Right renal pelvis (tissue), 4 donors: ENCODE results near the gene GTPBP6. TPM values are rescaled to one million over a fixed set of nuclear protein-coding genes. Genes with fewer than 3 reads are reported as not detected.
A peak's percentile ranks its signal among the peaks of the same experiment; 100 is the strongest.
"Not testable (repeated sequence)": the region's sequence is repeated elsewhere in the genome, so short reads cannot be mapped to it uniquely, and the experiment has no call there.

ENCODE experiments used
- DNase-seq, 4 donors: peaks; one replicate each; pipeline ENCODE4 v3.0.0-alpha.2; 2013; ENCODE audit warnings: low read depth in 4 of 4, low spot score in 3 of 4, missing footprints in 1 of 4
- polyA plus RNA-seq, 4 donors: library from polyadenylated mRNA; unstranded; fragments of 120-200 nt; gene quantifications; one replicate each; pipeline ENCODE4 v1.2.1, GENCODE V29; 2013; ENCODE audit not compliant: insufficient read length in 4 of 4

The GTPBP6 gene
- polyA plus RNA-seq, 4 donors = 42.0 to 55.1 (median 45.0) TPM

DNA sequence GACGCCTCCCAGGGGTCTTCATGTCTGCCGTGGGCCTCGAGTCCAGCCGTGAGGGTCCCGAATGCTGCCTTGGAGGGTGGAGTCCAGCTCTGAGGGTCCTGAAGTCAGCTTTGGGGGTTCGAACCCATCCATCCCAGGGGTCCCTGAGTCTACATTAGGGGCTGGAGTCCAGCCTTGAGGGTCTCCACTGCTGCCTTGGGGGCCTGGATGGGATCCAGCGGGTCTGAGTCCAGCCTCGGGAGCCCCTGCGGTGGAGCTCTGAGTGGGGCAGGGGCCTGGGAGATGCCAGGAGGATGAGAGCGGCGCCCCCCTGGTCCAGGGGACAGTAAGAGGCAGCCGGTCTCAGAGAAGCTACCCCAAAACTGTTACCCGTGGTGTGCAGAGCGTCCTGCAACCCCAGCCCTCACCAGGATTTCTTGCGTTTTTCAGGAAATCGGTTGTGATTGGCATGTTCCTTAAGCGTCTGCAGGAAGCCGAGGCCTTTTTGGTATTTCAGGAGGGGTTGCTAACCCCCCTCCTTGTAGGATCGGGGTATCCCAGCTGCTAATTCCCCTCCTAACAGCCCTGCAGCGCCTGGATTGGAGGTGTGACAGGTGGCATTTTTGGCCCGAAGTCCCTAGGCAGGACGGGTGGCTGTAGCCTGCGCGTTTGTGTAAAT lies 1.7 kb upstream of the GTPBP6 start:
- DNase-seq = no peak

DNA sequence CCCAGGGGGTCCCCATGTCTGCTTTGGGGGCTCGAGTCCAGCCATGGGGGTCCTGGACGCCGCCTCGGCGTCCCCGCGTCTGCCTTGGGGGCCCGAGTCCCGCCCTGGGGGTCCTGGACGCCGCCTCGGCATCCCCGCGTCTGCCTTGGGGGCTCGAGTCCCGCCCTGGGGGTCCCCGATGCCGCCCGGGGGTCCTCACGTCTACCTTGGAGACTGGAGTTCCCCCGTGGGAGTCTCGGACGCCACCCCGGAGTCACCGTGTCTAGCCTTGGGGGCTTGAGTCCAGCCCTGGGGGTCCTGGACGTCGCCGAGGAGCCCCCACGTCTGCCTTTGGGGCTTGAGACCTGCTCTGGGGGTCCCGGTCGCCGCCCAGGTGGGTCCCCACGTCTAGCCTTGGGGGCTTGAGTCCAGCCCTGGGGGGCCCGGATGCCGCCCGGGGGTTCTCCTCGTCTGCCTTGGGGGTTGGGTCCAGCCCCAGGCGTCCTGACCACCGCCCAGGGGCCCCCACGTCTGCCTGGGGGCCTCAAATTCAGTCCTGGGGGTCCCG lies 1.1 kb upstream of the GTPBP6 start:
- no peak for DNase-seq

DNA sequence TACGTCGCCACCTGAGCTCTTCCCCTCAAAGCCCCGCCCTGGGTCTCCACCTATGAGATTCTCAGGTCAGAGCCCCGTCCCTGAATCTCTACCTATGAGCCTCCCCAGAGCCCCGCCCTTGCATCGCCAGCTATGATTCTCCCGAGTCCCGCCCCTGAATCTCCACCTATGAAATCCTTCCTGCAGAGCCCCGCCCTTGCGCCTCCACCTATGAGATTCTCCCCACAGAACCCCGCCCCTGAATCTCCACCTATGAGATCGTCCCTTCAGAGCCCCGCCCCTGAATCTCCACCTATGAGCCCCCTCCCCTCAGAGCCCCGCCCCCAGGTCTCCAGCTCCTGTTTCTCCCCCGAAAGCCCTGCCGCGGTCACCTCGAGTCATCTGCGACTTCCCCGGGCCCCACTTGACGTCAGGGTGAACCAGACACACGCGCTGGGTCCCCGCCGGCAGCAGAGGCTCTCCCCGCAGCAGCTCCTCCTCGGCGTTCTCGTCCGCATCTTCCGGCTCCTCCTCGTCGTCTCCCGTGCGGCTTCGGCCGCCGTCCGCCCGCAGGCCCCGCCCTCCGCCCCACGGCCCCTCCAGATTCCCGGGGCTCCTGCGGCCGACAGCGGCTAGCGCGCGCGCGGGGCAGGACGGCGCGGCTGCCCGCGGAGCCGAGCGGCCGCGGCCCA lies 393 bp downstream of the GTPBP6 start:
- peak; percentile 82 to 96 (median 94) for DNase-seq

DNA sequence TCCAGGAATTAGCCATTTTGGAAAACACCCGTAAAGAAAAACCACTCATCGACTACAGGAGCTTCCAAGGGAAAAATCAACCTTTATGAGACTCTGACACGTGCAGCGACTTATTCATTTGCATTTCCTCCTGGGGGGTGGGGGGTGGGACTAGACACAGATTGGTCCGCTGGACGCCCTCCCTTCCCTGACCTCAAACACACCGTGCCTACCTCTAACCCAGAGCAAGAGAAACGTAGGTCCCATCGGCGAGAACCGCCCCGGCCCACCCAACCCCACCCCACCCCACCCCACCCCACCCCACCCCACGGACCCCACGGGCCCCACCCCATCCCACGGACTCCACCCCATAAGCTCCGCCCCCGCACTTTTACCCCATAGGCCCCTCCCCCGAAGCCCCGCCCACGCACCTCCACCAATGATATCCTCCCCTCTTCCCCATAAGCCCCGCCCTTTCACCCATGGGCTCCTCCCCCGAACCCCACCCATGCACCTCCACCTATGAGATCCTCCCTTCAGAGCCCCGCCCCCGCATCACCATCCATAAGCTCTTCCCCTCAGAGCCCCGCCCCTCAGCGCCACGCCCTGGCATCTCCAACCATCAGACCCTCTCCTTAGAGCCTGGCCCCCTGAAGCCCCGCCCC lies 1.1 kb downstream of the GTPBP6 start:
- no peak for DNase-seq

DNA sequence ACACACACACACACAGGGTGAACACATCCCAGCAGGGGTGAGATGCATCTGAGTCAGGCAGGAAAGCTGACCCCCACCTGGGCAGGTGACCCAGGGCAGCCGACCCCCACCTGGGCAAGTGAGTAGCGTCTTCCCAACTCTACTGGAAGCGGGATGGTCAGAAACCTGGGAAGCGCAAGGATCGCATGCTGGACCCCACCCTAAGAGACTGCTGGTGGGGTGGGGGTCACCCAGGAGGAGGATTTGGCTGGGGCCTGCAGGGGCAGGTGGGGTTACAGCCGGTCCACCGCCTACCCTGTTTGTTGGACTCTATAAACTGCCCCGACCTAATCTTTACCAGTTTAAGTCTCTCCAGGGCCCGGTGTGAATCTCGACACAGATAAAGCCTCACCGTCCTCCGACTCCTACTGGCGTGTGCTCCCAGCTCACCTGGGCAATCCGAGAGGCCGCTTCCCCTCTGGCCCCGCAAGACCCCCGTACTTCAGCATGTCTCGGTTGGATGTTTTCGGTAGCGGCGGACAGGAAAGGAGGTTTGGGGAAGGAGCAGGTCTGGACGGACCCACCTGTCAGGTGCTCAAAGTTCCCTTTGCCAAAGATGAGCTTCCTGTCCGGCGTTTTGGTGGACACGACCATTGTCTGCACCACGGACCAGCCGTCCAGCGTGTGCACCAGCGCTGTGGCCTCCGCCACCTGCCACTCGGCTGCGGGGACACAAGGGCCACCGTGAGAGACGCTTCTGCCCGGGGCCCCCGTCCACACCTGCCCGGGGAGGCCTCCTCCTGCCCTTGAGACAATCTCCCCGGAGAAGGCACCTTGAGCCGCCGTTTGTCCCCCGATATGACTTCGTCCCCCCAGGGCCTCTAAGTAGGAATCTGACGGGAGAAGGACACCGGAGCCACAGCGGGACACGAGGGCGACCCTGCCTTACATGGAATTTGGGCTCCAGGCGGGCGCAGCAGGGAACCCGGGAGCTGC lies 2.0 kb downstream of the GTPBP6 start:
- DNase-seq = no peak

DNA sequence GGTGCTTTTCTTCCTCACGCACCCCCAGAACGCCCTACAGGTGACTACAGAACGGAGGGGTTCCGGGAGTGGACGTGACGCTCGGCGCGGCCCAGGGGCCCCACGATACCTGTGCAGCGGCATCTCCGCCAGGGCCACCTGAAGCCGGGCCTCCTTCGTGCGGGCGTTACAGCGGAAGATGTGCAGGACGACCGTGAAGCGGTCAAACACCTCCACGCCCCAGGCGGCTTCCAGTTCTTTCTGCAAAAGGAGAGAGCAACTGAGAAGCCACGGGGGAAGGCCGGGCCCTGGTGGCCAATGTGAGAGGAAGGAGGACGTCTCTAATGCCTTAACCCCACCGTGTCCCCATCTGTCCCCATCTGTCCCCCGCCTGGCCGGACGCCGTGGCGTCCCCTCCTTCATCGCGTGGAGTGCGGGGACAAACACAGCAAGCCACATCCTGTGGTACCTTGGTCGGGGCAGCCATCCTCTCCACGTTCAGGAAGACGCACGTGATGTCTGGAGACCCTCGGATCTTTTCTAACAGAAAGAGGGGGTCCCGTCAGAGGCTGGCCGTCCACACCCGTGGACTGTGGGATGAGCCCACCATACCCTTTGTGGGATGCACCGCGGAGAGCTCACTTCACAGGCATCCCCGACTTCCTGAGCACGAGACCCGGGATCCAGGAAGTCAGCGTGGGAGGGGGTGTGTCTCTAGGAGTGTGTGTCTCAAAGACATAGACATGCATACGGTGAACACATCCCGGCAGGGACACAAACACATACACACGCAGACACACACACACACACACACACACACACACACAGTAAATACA lies 3.6 kb downstream of the GTPBP6 start:
- no peak for DNase-seq

DNA sequence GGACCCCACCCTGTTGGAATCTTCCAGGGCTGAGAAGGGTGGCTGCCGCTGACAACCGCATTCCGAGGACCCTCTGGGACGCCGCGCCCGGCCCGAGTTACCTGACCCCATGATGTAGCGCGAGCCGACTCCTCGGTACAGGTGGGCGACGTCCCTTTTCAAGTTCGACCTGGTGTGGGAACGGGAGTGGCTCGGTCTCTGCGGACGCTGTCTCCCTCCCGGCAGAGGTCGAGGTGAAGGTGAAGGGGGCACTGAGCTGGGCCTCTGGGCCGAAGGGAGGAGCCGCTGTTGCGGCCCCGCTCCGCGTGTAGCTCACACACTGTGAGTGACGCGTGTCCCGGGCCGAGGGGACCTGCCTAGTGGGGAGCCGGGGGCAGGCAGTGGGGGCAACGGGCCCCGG lies 4.5 kb downstream of the GTPBP6 start:
- no peak for DNase-seq

DNA sequence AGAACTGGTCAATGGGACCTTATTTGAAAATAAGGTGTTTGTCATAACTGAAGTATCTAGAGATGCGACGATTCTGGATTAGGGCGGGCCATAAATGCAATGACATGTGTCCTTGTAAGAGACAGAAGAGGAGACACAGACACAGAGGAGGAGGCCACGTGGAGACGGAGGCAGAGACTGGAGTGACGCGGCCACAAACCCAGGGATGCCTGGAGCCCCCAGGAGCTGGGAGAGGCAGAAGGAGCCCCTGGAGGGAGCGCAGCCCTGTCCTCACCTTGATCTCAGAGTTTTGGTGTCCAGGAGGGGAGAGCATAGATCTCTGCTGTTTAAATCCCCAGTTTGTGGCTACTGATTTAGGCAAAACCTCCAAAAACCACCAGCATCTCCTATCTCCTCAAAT lies 5.0 kb downstream of the GTPBP6 start:
- no peak for DNase-seq

DNA sequence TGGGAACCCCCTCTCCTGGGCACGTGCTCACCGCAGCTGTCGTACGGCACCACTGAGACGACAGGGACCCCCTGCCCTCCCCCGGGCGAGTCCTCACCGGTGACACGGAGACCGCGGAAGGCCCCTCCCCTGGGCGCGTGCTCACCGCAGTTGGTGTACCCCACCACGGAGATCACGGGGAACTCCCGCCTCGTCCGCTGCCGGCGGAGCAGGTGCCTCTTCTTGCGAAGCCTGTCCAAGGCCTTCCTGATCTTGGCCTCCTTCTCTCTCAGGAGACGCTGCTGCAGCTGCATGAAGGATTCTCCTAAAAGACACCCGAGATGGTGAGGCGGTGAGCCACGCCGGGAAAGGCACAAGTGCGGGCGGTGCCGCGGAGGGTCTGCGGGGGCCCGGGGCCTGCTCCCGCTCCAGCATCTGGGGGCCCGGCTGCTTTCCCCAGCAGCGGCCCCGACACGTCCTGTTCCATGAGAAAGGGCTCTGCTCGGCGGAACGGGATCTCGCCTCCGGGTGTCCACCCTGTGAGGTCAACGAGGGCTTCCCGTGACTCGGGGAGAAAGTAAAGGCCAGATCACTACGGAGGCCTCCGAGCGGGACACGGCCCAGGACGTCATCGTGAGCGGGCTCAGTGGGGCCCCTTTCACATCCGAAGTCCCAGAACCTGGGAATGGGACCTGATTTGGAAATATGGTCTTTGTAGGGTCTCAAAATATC lies 5.8 kb downstream of the GTPBP6 start:
- no peak for DNase-seq

DNA sequence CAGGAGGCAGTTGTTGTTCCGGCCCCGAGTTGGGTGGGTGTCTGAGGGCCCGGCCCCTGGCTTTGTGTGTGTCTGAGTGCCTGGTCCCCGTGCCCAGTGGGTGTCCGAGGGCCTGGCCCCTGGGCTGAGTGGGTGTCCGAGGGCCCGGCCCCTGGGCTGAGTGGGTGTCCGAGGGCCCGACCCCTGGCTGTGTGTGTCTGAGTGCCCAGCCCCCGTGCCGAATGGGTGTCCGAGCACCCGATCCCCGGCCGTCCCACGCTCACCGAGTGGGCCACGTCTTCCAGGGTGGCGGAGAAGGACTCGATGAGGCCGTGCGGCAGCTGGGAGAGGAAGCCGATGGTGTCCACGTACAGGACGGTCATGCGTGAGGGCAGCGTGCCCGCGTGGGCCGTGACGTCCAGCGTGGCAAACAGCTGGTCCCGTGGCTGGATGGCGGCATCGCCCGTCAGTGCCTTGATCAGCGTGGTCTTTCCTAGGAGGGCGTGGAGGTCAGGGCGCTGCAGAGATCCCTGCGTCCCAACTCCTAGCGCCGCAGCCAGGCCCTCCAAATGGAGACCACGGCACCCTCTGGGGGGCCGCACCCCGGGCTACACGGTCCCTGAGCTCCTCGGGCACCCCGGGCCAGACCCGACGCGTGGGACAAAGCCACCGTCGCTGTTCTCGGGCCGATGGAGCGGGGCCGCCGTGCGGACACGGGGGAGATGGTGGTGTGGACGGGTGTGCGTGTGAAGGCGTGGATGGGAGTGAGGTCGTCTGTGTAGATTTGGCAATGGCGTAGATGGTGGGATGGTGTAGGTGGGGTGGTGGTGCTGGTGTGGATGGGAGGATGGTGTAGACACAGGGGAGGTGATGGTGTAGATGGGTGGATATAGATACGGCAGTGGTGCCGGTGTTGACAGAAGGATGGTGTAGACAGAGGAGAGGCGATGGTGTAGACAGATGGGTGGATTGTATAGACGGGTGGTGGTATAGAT lies 7.2 kb downstream of the GTPBP6 start:
- DNase-seq = no peak

DNA sequence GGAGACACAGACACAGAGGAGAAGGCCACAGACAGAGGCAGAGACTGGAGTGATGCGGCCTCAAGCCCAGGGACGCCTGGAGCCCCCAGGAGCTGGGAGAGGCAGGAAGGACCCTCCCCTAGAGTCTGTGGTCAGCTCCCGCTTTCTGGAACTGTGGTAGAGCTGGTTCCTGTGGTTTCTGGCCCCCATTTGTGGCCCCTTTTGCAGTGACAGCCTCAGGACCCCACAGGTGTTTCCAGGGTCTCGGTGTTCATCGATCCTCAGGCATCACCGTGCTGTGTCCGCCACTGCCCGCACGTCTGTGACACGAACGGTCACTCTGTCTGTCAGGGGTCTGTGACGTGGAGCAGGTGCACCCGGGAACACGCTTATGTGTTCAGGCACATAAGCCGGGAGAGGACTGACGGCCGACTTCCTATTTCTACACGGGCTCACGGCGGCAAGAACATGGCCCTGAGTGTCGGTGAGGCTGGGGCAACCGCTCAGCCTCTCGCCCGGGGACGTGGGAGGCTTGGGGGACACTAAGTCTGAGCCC lies 7.9 kb downstream of the GTPBP6 start:
- no peak for DNase-seq

DNA sequence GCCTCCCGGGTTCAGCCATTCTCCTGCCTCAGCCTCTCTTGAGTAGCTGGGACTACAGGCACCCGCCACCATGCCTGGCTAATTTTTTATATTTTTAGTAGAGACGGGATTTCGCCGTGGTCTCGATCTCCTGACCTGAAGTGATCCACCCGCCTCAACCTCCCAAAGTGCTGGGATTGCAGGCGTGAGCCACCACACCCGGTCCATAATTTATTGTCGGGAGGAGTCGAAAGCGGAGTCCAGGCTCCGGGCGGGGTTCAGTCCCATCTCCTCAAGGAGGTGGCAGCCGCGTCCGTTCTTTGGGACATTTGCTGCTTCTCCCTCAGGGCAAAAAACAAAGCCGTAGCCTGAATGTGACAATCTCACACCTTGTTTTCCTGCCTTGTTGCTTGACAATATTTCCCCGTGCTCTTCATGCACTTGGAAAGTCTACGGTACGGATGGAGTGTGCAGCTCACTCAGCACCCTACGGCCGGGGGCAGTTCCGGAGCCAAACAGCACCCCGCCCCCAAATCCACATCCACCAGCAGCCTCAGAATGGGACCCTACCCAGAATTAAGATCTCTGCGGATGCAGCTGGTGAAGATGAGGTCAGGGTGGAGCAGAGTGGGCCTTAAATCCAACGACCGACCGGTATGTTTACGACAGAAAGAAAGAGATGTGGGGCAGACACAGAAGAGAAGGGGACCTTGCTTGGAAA lies 9.6 kb downstream of the GTPBP6 start:
- no peak for DNase-seq

DNA sequence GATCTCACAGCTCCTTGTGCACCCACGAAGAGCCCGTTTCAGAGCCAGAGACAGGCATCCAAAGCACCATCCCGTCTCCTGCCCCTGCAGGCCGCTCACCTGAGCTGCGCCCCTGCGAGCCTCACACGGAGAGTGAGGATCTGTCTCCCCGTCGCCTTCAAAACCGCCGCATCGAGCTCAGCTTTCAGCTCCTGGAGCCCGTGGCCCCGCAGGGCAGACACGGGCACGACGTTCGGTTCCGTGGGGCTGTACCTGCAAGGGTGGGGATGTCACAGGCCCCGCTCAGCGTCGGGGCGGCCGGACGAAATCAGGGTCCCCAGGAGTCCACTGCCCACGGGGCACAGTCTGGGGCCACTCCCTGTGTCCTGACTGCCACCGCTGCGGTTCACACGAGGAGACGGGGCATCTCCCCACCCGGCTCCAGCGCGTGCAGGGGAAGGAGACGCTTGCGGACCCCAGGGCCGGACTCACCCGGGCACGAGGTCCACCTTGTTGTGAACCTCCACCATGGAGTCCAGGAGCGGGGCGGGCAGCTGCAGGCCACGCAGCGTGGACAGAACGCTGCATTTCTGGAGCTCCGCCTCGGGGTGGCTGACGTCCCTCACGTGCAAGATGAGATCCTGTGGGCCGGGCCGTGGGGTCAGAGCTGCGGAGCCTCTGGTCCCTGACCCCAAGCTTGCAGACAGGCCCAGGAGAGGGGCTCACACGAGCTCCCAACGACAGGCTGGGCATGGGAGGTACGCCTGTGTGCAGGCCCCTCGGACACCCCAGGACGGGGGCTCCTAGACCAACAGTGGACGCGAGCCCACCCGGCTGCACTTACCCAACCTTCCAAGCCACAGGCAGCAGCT lies 11.1 kb downstream of the GTPBP6 start:
- DNase-seq = no peak

DNA sequence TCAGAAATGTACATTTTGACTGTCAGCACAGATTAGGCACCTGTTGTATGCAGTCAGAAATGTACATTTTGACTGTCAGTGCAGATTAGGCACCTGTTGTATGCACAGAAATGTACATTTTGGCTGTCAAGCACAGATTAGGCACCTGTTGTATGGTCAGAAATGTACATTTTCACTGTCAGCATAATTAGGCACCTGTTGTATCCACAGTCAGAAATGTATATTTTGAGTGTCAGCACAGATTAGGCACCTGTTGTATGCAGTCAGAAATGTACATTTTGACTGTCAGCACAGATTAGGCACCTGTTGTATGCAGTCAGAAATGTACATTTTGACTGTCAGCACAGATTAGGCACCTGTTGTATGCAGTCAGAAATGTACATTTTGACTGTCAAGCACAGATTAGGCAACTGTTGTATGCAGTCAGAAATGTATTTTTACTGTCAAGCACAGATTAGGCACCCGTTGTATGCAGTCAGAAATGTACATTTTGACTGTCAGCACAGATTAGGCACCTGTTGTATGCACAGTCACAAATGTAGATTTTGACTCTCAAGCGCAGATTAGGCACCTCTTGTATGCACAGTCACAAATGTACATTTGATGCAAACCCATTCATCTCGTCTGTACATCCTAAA lies 11.9 kb downstream of the GTPBP6 start:
- DNase-seq = not testable (repeated sequence)

DNA sequence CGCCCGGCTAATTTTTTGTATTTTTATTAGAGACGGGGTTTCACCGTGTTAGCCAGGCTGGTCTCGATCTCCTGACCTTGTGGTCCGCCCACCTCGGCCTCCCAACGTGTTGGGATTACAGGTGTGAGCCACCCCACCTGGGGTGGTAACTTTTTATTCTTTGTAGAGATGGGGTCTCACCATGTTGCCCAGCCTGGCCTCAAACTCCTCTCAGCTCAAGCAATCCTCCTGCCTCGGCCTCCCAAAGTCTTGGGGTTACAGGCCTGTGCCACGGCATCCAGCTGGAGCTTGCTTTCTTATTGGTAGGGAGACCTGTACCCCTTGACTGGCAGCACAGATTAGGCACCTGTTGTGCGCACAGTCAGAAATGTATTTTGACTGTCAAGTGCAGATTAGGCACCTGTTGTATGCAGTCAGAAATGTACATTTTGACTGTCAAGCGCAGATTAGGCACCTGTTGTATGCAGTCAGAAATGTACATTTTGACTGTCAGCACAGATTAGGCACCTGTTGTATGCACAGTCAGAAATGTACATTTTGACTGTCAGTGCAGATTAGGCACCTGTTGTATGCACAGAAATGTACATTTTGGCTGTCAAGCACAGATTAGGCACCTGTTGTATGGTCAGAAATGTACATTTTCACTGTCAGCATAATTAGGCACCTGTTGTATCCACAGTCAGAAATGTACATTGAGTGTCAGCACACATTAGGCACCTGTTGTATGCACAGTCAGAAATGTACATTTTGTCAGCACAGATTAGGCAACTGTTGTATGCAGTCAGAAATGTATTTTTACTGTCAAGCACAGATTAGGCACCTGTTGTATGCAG lies 12.6 kb downstream of the GTPBP6 start:
- DNase-seq = not testable (repeated sequence)
